RWPE2 (cell line): ENCODE data around the gene HSD17B13.
"Not testable (repeated sequence)": the region's sequence is repeated elsewhere in the genome, so short reads cannot be mapped to it uniquely, and the experiment has no call there.

Experiments
- ATAC-seq: fragments of 200-7000 bp; cut with Tn5 transposase; 3 replicates; pipeline ENCODE4 v1.9.1; 2021; ENCODE audit warnings: low read depth
- DNase-seq: peaks from one replicate; pipeline ENCODE4 v3.0.0-alpha.2; 2020; ENCODE audit warnings: low spot score
- H3K27ac ChIP-seq: fragments of 450-650 bp; 2 replicates; pipeline ENCODE4 v1.5.1; 2017; ENCODE audit warnings: mild to moderate bottlenecking; ENCODE audit not compliant: poor library complexity, severe bottlenecking
- H3K27me3 ChIP-seq: fragments of 250-450 bp; sonication (Bioruptor Pico); 2 replicates; pipeline ENCODE4 v1.5.1; 2021; ENCODE audit warnings: mild to moderate bottlenecking, moderate library complexity; ENCODE audit not compliant: insufficient read depth, poor library complexity, severe bottlenecking
- H3K36me3 ChIP-seq: fragments of 250-450 bp; sonication (Bioruptor Pico); 2 replicates; pipeline ENCODE4 v1.5.1; 2020; ENCODE audit warnings: low read depth, mild to moderate bottlenecking, moderate library complexity
- H3K4me1 ChIP-seq: fragments of 250-450 bp; sonication (Bioruptor Pico); 2 replicates; pipeline ENCODE4 v1.5.1; 2021; ENCODE audit warnings: mild to moderate bottlenecking, moderate library complexity; ENCODE audit not compliant: insufficient read depth, poor library complexity, severe bottlenecking
- H3K4me3 ChIP-seq: fragments of 250-450 bp; sonication (Bioruptor Pico); 2 replicates; pipeline ENCODE4 v1.5.1; 2021; ENCODE audit warnings: mild to moderate bottlenecking, moderate library complexity; ENCODE audit not compliant: severe bottlenecking
- H3K9me3 ChIP-seq: fragments of 250-450 bp; sonication (Bioruptor Pico); 2 replicates; pipeline ENCODE4 v1.5.1; 2021; ENCODE audit warnings: mild to moderate bottlenecking, moderate library complexity; ENCODE audit not compliant: severe bottlenecking
- CTCF ChIP-seq: fragments of 450-650 bp; IDR thresholded peaks from one replicate; pipeline ENCODE4 v1.5.1; 2017; ENCODE audit warnings: mild to moderate bottlenecking, moderate library complexity; ENCODE audit not compliant: poor library complexity, severe bottlenecking

The HSD17B13 gene

GRCh38 chr4:87321888-87322287 is 794 bp downstream of the HSD17B13 start:
- Histone ChIP-seq H3K27ac (no peak overlapping the region), H3K9me3 (peaks cover 2% of the 10 kb centered on the region), H3K4me1 (peaks cover 3% of the 10 kb centered on the region), H3K36me3 (no peaks in the 10 kb centered on the region), H3K4me3 (no peak overlapping the region), H3K27me3 (no peaks in the 10 kb centered on the region)
- TF ChIP-seq CTCF, result no peak
- no peak for ATAC-seq
- DNase-seq, result no peak

- peak; percentile 91 for ATAC-seq
- no peaks in the 10 kb centered on the region for H3K9me3 ChIP-seq
- no peak for TF ChIP-seq CTCF
Measured at GRCh38 chr4:87317527-87317926, 5.2 kb downstream of the HSD17B13 start.

DNA sequence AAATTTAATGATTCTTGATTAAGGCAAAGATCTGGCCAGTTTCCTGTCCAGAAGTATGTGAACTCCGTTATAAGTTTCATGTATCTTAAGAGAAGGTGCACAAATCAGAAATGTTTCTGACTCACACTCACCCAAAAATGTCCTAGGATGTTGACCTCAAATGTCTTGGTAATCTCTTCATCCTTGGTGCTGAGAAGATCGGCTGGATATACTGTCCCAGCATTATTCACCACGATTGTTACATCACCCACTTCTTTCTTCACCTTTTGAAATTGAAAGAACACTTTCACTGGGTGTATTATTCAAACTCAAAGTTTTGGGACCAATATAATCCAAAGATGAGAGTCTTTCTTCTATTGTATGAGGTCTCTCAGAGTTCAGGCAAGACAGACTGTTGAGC is 5.7 kb downstream of the HSD17B13 start:
- no peak for DNase-seq
- Histone ChIP-seq H3K27ac (no peak overlapping the region), H3K4me1 (peaks cover 3% of the 10 kb centered on the region), H3K9me3 (no peaks in the 10 kb centered on the region), H3K36me3 (no peaks in the 10 kb centered on the region), H3K27me3 (no peaks in the 10 kb centered on the region), H3K4me3 (no peak overlapping the region)
- ATAC-seq, result no peak
- TF ChIP-seq CTCF, result no peak

More at GRCh38 chr4:87317527-87317926, 5.2 kb downstream of the HSD17B13 start:
- no peak overlapping the region for H3K27ac ChIP-seq
- no peak for DNase-seq
- no peaks in the 10 kb centered on the region for H3K27me3 ChIP-seq
- H3K36me3 ChIP-seq, result no peaks in the 10 kb centered on the region
- H3K4me1 ChIP-seq, result peaks cover 3% of the 10 kb centered on the region
- no peak overlapping the region for H3K4me3 ChIP-seq

- not testable (repeated sequence) for DNase-seq, H3K9me3 ChIP-seq, H3K4me1 ChIP-seq, H3K4me3 ChIP-seq, H3K36me3 ChIP-seq, H3K27me3 ChIP-seq, H3K27ac ChIP-seq, ATAC-seq
Measured at GRCh38 chr4:87315000-87315399, 7.7 kb downstream of the HSD17B13 start.

GRCh38 chr4:87313756-87314155 is 8.9 kb downstream of the HSD17B13 start:
- Histone ChIP-seq H3K27ac (no peak overlapping the region), H3K4me3 (no peak overlapping the region), H3K27me3 (no peaks in the 10 kb centered on the region), H3K36me3 (no peaks in the 10 kb centered on the region), H3K9me3 (no peaks in the 10 kb centered on the region), H3K4me1 (peaks cover 3% of the 10 kb centered on the region)
- no peak for TF ChIP-seq CTCF
- DNase-seq (no peak), ATAC-seq (no peak)
